H1 (cell line): ENCODE data around the gene MCF2L. TPM values are rescaled to one million over a fixed set of nuclear protein-coding genes. Genes with fewer than 3 reads are reported as not detected.

Experiments used
- CTCF ChIA-PET: fragments of 300-600 bp; sonication (Branson Sonifier 250); formaldehyde crosslinking; loops from one replicate; lab custom pipeline; 2021; ENCODE audit not compliant: partially characterized antibody; lab: Charles Lee
- POLR2A ChIA-PET: fragments of 300-600 bp; sonication (Branson Sonifier 250); formaldehyde crosslinking; loops from one replicate; lab custom pipeline; 2021; ENCODE audit warnings: inconsistent platforms; ENCODE audit not compliant: partially characterized antibody; lab: Charles Lee
- DNase-seq, 2 experiments: peaks; one replicate each; pipeline versions ENCODE4 v3.0.0 to v3.0.0-alpha.2; 2010 to 2022; ENCODE audit warnings: low spot score in 2 of 2, low read depth in 1 of 2, mixed read lengths in 1 of 2
- FAIRE-seq: peaks from 2 replicates; lab custom pipeline; 2011; peaks lifted over from hg19 to GRCh38; lab: Jason Lieb, UNC
- H2AFZ ChIP-seq: 2 replicates; pipeline ENCODE4 v1.8.1; 2012; ENCODE audit warnings: low read length, inconsistent platforms
- H2AK5ac ChIP-seq: 2 replicates; pipeline ENCODE4 v1.6.1; 2013; ENCODE audit warnings: low read depth, low read length
- H2BK120ac ChIP-seq: replicated peaks from 2 replicates; pipeline ENCODE3; 2013; ENCODE audit warnings: low read depth, low read length, inconsistent platforms
- H2BK12ac ChIP-seq: 2 replicates; pipeline ENCODE4 v1.6.1; 2013; ENCODE audit warnings: low read depth, low read length
- H2BK15ac ChIP-seq: 2 replicates; pipeline ENCODE4 v1.6.1; 2013; ENCODE audit warnings: low read length
- H2BK20ac ChIP-seq: 2 replicates; pipeline ENCODE4 v1.6.1; 2013; ENCODE audit warnings: low read length
- H2BK5ac ChIP-seq: 2 replicates; pipeline ENCODE4 v1.6.1; 2013; ENCODE audit warnings: low read depth, low read length
- H3K14ac ChIP-seq: 2 replicates; pipeline ENCODE4 v1.6.1; 2013; ENCODE audit warnings: inconsistent platforms; ENCODE audit not compliant: insufficient read length
- H3K18ac ChIP-seq: 2 replicates; pipeline ENCODE4 v1.6.1; 2013; ENCODE audit warnings: low read length; ENCODE audit errors: extremely low read depth
- H3K23ac ChIP-seq: 2 replicates; pipeline ENCODE4 v1.6.1; 2013; ENCODE audit warnings: inconsistent platforms; ENCODE audit not compliant: insufficient read length
- H3K23me2 ChIP-seq: 2 replicates; pipeline ENCODE4 v1.6.1; 2013; ENCODE audit warnings: low read depth, low read length
- H3K27ac ChIP-seq: 2 replicates; pipeline ENCODE4 v1.6.1; 2011; ENCODE audit warnings: low read depth, low read length, inconsistent platforms
- H3K27me3 ChIP-seq, 4 experiments: replicated peaks in 1 of 4; 1 replicate in 1 of 4; 2 replicates in 3 of 4; pipeline versions ENCODE4 v1.6.1 to v1.8.1; 2011 to 2013; ENCODE audit warnings: low read length in 3 of 4, mild to moderate bottlenecking in 3 of 4, inconsistent platforms in 2 of 4, mixed read lengths in 2 of 4, moderate library complexity in 1 of 4; ENCODE audit not compliant: control insufficient read depth in 3 of 4, insufficient read depth in 3 of 4; ENCODE audit errors: extremely low read depth in 1 of 4
- H3K36me3 ChIP-seq, 4 experiments: 2 replicates each; pipeline versions ENCODE4 v1.6.1 to v1.8.1; 2011 to 2013; ENCODE audit warnings: mild to moderate bottlenecking in 4 of 4, low read length in 3 of 4, moderate library complexity in 2 of 4, control low read depth in 1 of 4, inconsistent platforms in 1 of 4; ENCODE audit not compliant: insufficient read depth in 4 of 4, control insufficient read depth in 2 of 4
- H3K4ac ChIP-seq: replicated peaks from 2 replicates; pipeline ENCODE3; 2013; ENCODE audit warnings: low read length, low read depth, mixed read lengths, inconsistent platforms; ENCODE audit not compliant: insufficient read length
- H3K4me1 ChIP-seq, 4 experiments: replicated peaks in 1 of 4; 1 replicate in 1 of 4; 2 replicates in 3 of 4; pipeline versions ENCODE4 v1.6.1 to v1.8.1; 2011 to 2013; ENCODE audit warnings: low read length in 3 of 4, inconsistent platforms in 2 of 4, mixed read lengths in 1 of 4; ENCODE audit not compliant: insufficient read depth in 4 of 4, control insufficient read depth in 3 of 4
- H3K4me2 ChIP-seq, 2 experiments: 2 replicates each; pipeline versions ENCODE4 v1.6.1 to v1.8.1; 2011 to 2013; ENCODE audit warnings: low read depth in 2 of 2, low read length in 2 of 2, control low read depth in 1 of 2, inconsistent platforms in 1 of 2, mild to moderate bottlenecking in 1 of 2; ENCODE audit not compliant: insufficient read depth in 1 of 2
- H3K4me3 ChIP-seq, 4 experiments: fragments of 200-600, 300-600 bp in 1 of 4; sonication (generic), shearing (Covaris generic), sonication (Bioruptor Twin) in 1 of 4; 2 replicates each; pipeline versions ENCODE4 v1.5.1 to v1.8.1; 2011 to 2016; ENCODE audit warnings: low read length in 4 of 4, low read depth in 3 of 4, control low read depth in 2 of 4, inconsistent platforms in 2 of 4, mild to moderate bottlenecking in 2 of 4, mixed read lengths in 1 of 4, moderate library complexity in 1 of 4; ENCODE audit not compliant: insufficient read depth in 2 of 4; ENCODE audit errors: extremely low read depth in 1 of 4
- H3K56ac ChIP-seq: replicated peaks from 2 replicates; pipeline ENCODE3; 2013; ENCODE audit warnings: low read depth, mild to moderate bottlenecking, mixed read lengths, low read length, inconsistent platforms; ENCODE audit not compliant: insufficient read length
- H3K79me1 ChIP-seq: 2 replicates; pipeline ENCODE4 v1.6.1; 2013; ENCODE audit warnings: low read depth, low read length, control low read depth
- H3K79me2 ChIP-seq, 2 experiments: 2 replicates each; pipeline versions ENCODE4 v1.6.1 to v1.8.1; 2012 to 2013; ENCODE audit warnings: low read length in 2 of 2, mild to moderate bottlenecking in 2 of 2, inconsistent platforms in 1 of 2; ENCODE audit not compliant: insufficient read depth in 2 of 2, control insufficient read depth in 1 of 2
- H3K9ac ChIP-seq, 4 experiments: replicated peaks in 1 of 4; 1 replicate in 1 of 4; 2 replicates in 3 of 4; pipeline versions ENCODE4 v1.6.1 to v1.8.1; 2011 to 2013; ENCODE audit warnings: low read depth in 3 of 4, low read length in 3 of 4, control low read depth in 2 of 4, mild to moderate bottlenecking in 2 of 4, moderate library complexity in 2 of 4, inconsistent platforms in 1 of 4; ENCODE audit errors: extremely low read depth in 1 of 4
- H3K9me3 ChIP-seq, 2 experiments: 2 replicates each; pipeline versions ENCODE4 v1.6.1 to v1.8.1; 2012 to 2013; ENCODE audit warnings: mild to moderate bottlenecking in 2 of 2, moderate library complexity in 2 of 2, control low read depth in 1 of 2, inconsistent platforms in 1 of 2, low read depth in 1 of 2, low read length in 1 of 2, mixed read lengths in 1 of 2; ENCODE audit not compliant: insufficient read depth in 2 of 2
- H4K20me1 ChIP-seq, 2 experiments: replicated peaks in 1 of 2; 2 replicates each; pipeline versions ENCODE3 to v1.8.1; 2011 to 2013; ENCODE audit warnings: inconsistent platforms in 2 of 2, low read length in 2 of 2, mild to moderate bottlenecking in 1 of 2; ENCODE audit not compliant: insufficient read depth in 2 of 2, control insufficient read depth in 1 of 2
- H4K5ac ChIP-seq: 2 replicates; pipeline ENCODE4 v1.6.1; 2013; ENCODE audit warnings: low read length, low read depth, mixed read lengths, inconsistent platforms; ENCODE audit not compliant: insufficient read length
- H4K8ac ChIP-seq: 2 replicates; pipeline ENCODE4 v1.8.0; 2013; ENCODE audit warnings: mild to moderate bottlenecking, moderate library complexity, low read length, inconsistent platforms; ENCODE audit not compliant: insufficient read depth; ENCODE audit errors: extremely low read depth
- H4K91ac ChIP-seq: replicated peaks from 2 replicates; pipeline ENCODE3; 2013; ENCODE audit warnings: low read length, mixed read lengths, inconsistent platforms; ENCODE audit not compliant: insufficient read length
- BACH1 ChIP-seq: IDR thresholded peaks from 2 replicates; pipeline ENCODE4 v1.6.1; 2012; ENCODE audit warnings: low read length, improper control_type of control experiment
- CBX5 ChIP-seq: fragments of 300-800, 300-1000 bp; sonication (generic); IDR thresholded peaks from 2 replicates; pipeline ENCODE4 v1.7.1; 2016; ENCODE audit warnings: antibody characterized with exemption, low read length, low read depth
- GTF2F1 ChIP-seq: IDR thresholded peaks from 2 replicates; pipeline ENCODE4 v1.6.1; 2012; ENCODE audit warnings: low read depth, low read length, improper control_type of control experiment, borderline replicate concordance
- KDM5A ChIP-seq: fragments of 200-600 bp; IDR thresholded peaks from 2 replicates; pipeline ENCODE4 v1.7.1; 2012; ENCODE audit warnings: mild to moderate bottlenecking, low read length, inconsistent platforms, mixed read lengths
- NRF1 ChIP-seq: IDR thresholded peaks from 2 replicates; pipeline ENCODE4 v1.6.1; 2011; ENCODE audit warnings: mild to moderate bottlenecking, low read depth, low read length, improper control_type of control experiment
- POLR2A ChIP-seq, 2 experiments: IDR thresholded peaks; 1 replicate in 1 of 2; 2 replicates in 1 of 2; pipeline ENCODE4 v1.6.1; 2011; ENCODE audit warnings: low read depth in 2 of 2, low read length in 2 of 2, mild to moderate bottlenecking in 2 of 2; ENCODE audit errors: control extremely low read depth in 1 of 2
- RAD21 ChIP-seq, 2 experiments: IDR thresholded peaks in 1 of 2; conservative IDR thresholded peaks in 1 of 2; 2 replicates each; pipeline ENCODE4 v1.6.1; 2011; ENCODE audit warnings: low read depth in 2 of 2, low read length in 2 of 2, improper control_type of control experiment in 1 of 2, inconsistent platforms in 1 of 2, mild to moderate bottlenecking in 1 of 2, moderate library complexity in 1 of 2
- RBBP5 ChIP-seq: IDR thresholded peaks from 2 replicates; pipeline ENCODE4 v1.7.1; 2012; ENCODE audit warnings: low read depth, mild to moderate bottlenecking, inconsistent platforms, low read length, moderate library complexity, borderline replicate concordance
- SP1 ChIP-seq: IDR thresholded peaks from 2 replicates; pipeline ENCODE4 v1.6.1; 2011; ENCODE audit warnings: low read depth, low read length
- SP4 ChIP-seq: IDR thresholded peaks from 2 replicates; pipeline ENCODE4 v1.6.1; 2012; ENCODE audit warnings: low read length, inconsistent platforms
- SRF ChIP-seq: IDR thresholded peaks from 2 replicates; pipeline ENCODE4 v1.6.1; 2011; ENCODE audit warnings: mild to moderate bottlenecking, low read depth, low read length, moderate library complexity
- TAF1 ChIP-seq: IDR thresholded peaks from 2 replicates; pipeline ENCODE4 v1.6.1; 2011; ENCODE audit warnings: mild to moderate bottlenecking, low read depth, low read length
- TCF12 ChIP-seq: IDR thresholded peaks from 2 replicates; pipeline ENCODE4 v1.6.1; 2011; ENCODE audit warnings: low read depth, mild to moderate bottlenecking, low read length
- WGBS, 2 experiments: shearing (Covaris generic) in 1 of 2; methylation state at CpG; one replicate each; pipeline versions ENCODE4 v1.1.6 to v1.1.7; 2013 to 2015; ENCODE audit warnings: low lambda C conversion rate in 2 of 2, mixed read lengths in 2 of 2, inconsistent platforms in 1 of 2, low coverage in 1 of 2, missing lambda C conversion rate in 1 of 2; ENCODE audit not compliant: insufficient replicate concordance in 2 of 2, insufficient coverage in 1 of 2, insufficient read length in 1 of 2; ENCODE audit errors: extremely low coverage in 1 of 2, missing lambda C conversion rate in 1 of 2; 5-methylcytosine and 5-hydroxymethylcytosine counted together
- polyA plus RNA-seq, 7 experiments: library from polyadenylated mRNA; depleted of rRNA in 3 of 7; stranded (reverse) in 5 of 7; unstranded in 2 of 7; fragments of >200 nt in 5 of 7; fragments of 200-250 nt in 2 of 7; gene quantifications; 1 replicate in 5 of 7; 2 replicates in 1 of 7; 4 replicates in 1 of 7; pipeline versions ENCODE4 v1.2.1 to v1.2.3, GENCODE V29; 2011 to 2013; ENCODE audit warnings: missing spikeins in 2 of 7, mixed read lengths in 2 of 7
- total RNA-seq: library from RNA; stranded (reverse); fragmentation: NEBNext Ultra II Directional; extraction: Animal tissue kit (Norgen Biotek cat#: 25700); gene quantifications from 2 replicates; pipeline ENCODE4 v1.2.1, GENCODE V29; 2021
- TF ChIP-seq, protein P1 (sequence below): IDR thresholded peaks from 2 replicates; pipeline ENCODE4 v1.6.1; 2011; ENCODE audit warnings: low read length, improper control_type of control experiment

The MCF2L gene
- total and polyA plus RNA-seq, 2 of the 8 experiments (the other 6 are each of a cell fraction or from before 2014, with no cell fraction given), result 10.1 to 24.4 TPM

DNA sequence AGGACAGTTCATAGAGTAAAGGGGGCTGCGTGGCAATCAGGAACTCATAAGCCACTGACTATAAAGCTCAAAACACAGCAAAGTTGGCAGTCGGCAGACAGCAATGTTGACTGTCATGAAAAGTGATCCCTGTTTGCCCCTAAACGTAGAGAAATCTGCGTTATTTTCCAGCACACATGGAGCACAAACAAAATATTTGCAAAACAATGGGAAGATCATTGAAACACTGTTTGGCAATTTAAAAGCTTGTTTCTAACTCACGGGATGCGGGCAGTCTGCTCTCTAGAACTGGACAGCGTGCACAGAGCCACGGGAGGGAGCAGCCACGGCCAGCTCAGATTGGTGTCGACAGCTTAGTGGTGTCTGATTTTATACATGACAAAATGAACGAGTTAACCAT is 130.1 kb downstream of the MCF2L start:
- Histone ChIP-seq H3K9ac (no peak overlapping the region), H3K23ac (no peak overlapping the region), H3K4me3 (no peak overlapping the region), H2BK120ac (no peak overlapping the region), H4K20me1 (peaks cover 0 to 4% of the 10 kb centered on the region in 2 experiments), H3K14ac (no peak overlapping the region), H3K79me2 (no peaks in the 10 kb centered on the region), H2AK5ac (no peak overlapping the region), H3K23me2 (peaks cover 2% of the 10 kb centered on the region; the same call in 1 of the 2 replicates), H2BK15ac (no peak overlapping the region), H3K36me3 (no peaks in the 10 kb centered on the region; a peak in 1 of 8 replicates), H3K79me1 (no peaks in the 10 kb centered on the region; the same call in 1 of the 2 replicates), H3K56ac (no peak overlapping the region), H2BK20ac (no peak overlapping the region), H2BK12ac (no peak overlapping the region), H3K27ac (no peak overlapping the region), H4K5ac (no peak overlapping the region), H3K27me3 (no peaks in the 10 kb centered on the region), H4K8ac (no peak overlapping the region), H3K4me1 (no peaks in the 10 kb centered on the region; a peak in 1 of 7 replicates), H4K91ac (no peak overlapping the region), H2BK5ac (no peak overlapping the region), H3K18ac (no peak overlapping the region), H3K4ac (no peak overlapping the region), H3K9me3 (no peaks in the 10 kb centered on the region), H3K4me2 (no peak overlapping the region), H2AFZ (no peak overlapping the region)
- FAIRE-seq (no peak), DNase-seq (no peak)
- ChIA-PET CTCF (interaction anchor here (0.9 to 2.8 kb wide), 4 partner anchors 9 to 24 kb away, joined by 3 to 10 read pairs (median 6); no protein-coding TSS in a partner anchor), POLR2A (interaction anchor here (0.6 kb wide), 1 partner anchor 278 kb away, joined by 4 read pairs; no protein-coding TSS in a partner anchor)
- WGBS, 2 experiments, result 93% methylated on average over 11 of the region's 11 CpGs; no CpG with 5 or more reads in 1 of the 2 experiments
- TF ChIP-seq SP1 (no peak), TAF1 (no peak), KDM5A (no peak), SRF (no peak), TCF12 (no peak), GTF2F1 (no peak), RBBP5 (no peak), SP4 (no peak), NRF1 (no peak), POLR2A (IDR thresholded peaks at IDR 0.05; ENCODE audit: control extremely low read depth in 1 of 2, low read depth in 2 of 2, low read length in 2 of 2) (no peak), RAD21 (IDR thresholded peaks at IDR 0.05 in 1 of 2, conservative IDR thresholded peaks at IDR 0.05 in 1 of 2; ENCODE audit: low read depth in 2 of 2, low read length in 2 of 2) (no peak), CBX5 (no peak), BACH1 (no peak)
- TF ChIP-seq, protein P1, sequence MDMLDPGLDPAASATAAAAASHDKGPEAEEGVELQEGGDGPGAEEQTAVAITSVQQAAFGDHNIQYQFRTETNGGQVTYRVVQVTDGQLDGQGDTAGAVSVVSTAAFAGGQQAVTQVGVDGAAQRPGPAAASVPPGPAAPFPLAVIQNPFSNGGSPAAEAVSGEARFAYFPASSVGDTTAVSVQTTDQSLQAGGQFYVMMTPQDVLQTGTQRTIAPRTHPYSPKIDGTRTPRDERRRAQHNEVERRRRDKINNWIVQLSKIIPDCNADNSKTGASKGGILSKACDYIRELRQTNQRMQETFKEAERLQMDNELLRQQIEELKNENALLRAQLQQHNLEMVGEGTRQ, result no peak
